ENCODE results near the gene ITPR1. TPM values are rescaled to one million over a fixed set of nuclear protein-coding genes. Genes with fewer than 3 reads are reported as not detected.

The ITPR1 gene
- polyA plus RNA-seq, 1 of the 3 experiments (the other 2 are of a cell fraction) = 5.9 TPM

DNA sequence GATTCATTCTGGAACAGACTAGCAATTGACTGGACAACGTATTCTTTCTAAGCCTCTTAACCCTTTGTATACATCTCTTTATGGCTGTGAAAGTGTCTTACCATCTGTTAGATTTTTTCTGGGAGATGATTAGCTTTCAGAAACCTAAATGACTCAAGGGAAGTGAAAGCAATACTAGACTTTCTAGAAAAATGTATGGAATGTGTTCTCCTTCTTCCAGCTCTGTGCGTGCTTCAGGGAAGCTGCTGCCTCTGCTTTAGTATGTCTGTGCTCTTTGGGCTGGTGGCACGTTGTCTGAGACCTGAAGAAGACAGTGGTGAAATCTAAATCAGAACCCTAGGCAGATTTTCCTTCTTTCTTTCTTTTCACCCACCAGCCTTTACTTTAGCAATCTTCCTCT is 89.5 kb downstream of the ITPR1 start:
- TF ChIP-seq CHD2 (IDR thresholded peaks at IDR 0.05; ENCODE audit: low read length, partially characterized antibody) = no peak
- TF ChIP-seq, protein P1, sequence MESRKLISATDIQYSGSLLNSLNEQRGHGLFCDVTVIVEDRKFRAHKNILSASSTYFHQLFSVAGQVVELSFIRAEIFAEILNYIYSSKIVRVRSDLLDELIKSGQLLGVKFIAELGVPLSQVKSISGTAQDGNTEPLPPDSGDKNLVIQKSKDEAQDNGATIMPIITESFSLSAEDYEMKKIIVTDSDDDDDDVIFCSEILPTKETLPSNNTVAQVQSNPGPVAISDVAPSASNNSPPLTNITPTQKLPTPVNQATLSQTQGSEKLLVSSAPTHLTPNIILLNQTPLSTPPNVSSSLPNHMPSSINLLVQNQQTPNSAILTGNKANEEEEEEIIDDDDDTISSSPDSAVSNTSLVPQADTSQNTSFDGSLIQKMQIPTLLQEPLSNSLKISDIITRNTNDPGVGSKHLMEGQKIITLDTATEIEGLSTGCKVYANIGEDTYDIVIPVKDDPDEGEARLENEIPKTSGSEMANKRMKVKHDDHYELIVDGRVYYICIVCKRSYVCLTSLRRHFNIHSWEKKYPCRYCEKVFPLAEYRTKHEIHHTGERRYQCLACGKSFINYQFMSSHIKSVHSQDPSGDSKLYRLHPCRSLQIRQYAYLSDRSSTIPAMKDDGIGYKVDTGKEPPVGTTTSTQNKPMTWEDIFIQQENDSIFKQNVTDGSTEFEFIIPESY (IDR thresholded peaks at IDR 0.05; ENCODE audit: borderline replicate concordance, low read depth) = no peak
- no peak for TF ChIP-seq GATA2 (CRISPR knock-in tag; IDR thresholded peaks at IDR 0.05)
- no peak for TF ChIP-seq NRF1 (IDR thresholded peaks at IDR 0.05; ENCODE audit: low read depth, low read length)
- no peak for TF ChIP-seq POLR2AphosphoS5 (IDR thresholded peaks at IDR 0.05; ENCODE audit: low read depth, low read length)
- no peak for TF ChIP-seq YY1 (IDR thresholded peaks at IDR 0.05; ENCODE audit: low read depth)
- TF ChIP-seq RAD21 (IDR thresholded peaks at IDR 0.05; ENCODE audit: low read length) = no peak
- no peak for TF ChIP-seq EP300 (IDR thresholded peaks at IDR 0.05; ENCODE audit: borderline replicate concordance in 1 of 2, low read depth in 1 of 2, low read length in 1 of 2)
- TF ChIP-seq, protein P2, sequence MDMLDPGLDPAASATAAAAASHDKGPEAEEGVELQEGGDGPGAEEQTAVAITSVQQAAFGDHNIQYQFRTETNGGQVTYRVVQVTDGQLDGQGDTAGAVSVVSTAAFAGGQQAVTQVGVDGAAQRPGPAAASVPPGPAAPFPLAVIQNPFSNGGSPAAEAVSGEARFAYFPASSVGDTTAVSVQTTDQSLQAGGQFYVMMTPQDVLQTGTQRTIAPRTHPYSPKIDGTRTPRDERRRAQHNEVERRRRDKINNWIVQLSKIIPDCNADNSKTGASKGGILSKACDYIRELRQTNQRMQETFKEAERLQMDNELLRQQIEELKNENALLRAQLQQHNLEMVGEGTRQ (IDR thresholded peaks at IDR 0.05; ENCODE audit: borderline replicate concordance, low read depth, low read length) = no peak
- TF ChIP-seq TEAD4 (IDR thresholded peaks at IDR 0.05; ENCODE audit: borderline replicate concordance, insufficient read depth) = no peak
- TF ChIP-seq FOXJ3 (CRISPR knock-in tag; IDR thresholded peaks at IDR 0.05) = no peak
- TF ChIP-seq, protein P3, sequence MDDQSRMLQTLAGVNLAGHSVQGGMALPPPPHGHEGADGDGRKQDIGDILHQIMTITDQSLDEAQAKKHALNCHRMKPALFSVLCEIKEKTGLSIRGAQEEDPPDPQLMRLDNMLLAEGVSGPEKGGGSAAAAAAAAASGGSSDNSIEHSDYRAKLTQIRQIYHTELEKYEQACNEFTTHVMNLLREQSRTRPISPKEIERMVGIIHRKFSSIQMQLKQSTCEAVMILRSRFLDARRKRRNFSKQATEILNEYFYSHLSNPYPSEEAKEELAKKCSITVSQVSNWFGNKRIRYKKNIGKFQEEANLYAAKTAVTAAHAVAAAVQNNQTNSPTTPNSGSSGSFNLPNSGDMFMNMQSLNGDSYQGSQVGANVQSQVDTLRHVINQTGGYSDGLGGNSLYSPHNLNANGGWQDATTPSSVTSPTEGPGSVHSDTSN (IDR thresholded peaks at IDR 0.05) = no peak
- TF ChIP-seq RCOR1 (IDR thresholded peaks at IDR 0.05; ENCODE audit: low read length) = no peak
- TF ChIP-seq, protein P4, sequence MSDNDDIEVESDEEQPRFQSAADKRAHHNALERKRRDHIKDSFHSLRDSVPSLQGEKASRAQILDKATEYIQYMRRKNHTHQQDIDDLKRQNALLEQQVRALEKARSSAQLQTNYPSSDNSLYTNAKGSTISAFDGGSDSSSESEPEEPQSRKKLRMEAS (IDR thresholded peaks at IDR 0.05; ENCODE audit: low read depth) = no peak
- TF ChIP-seq FOXM1 (IDR thresholded peaks at IDR 0.05; ENCODE audit: low read depth) = no peak
- TF ChIP-seq, protein P5, sequence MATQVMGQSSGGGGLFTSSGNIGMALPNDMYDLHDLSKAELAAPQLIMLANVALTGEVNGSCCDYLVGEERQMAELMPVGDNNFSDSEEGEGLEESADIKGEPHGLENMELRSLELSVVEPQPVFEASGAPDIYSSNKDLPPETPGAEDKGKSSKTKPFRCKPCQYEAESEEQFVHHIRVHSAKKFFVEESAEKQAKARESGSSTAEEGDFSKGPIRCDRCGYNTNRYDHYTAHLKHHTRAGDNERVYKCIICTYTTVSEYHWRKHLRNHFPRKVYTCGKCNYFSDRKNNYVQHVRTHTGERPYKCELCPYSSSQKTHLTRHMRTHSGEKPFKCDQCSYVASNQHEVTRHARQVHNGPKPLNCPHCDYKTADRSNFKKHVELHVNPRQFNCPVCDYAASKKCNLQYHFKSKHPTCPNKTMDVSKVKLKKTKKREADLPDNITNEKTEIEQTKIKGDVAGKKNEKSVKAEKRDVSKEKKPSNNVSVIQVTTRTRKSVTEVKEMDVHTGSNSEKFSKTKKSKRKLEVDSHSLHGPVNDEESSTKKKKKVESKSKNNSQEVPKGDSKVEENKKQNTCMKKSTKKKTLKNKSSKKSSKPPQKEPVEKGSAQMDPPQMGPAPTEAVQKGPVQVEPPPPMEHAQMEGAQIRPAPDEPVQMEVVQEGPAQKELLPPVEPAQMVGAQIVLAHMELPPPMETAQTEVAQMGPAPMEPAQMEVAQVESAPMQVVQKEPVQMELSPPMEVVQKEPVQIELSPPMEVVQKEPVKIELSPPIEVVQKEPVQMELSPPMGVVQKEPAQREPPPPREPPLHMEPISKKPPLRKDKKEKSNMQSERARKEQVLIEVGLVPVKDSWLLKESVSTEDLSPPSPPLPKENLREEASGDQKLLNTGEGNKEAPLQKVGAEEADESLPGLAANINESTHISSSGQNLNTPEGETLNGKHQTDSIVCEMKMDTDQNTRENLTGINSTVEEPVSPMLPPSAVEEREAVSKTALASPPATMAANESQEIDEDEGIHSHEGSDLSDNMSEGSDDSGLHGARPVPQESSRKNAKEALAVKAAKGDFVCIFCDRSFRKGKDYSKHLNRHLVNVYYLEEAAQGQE (IDR thresholded peaks at IDR 0.05; ENCODE audit: low read depth, low read length) = no peak
- no peak for TF ChIP-seq NFIC (IDR thresholded peaks at IDR 0.05; ENCODE audit: borderline replicate concordance)
- TF ChIP-seq JUND (IDR thresholded peaks at IDR 0.05) = no peak
- Histone ChIP-seq H3F3A (replicated peaks; ENCODE audit: insufficient read depth) (no peaks in the 10 kb centered on the region), H3K9me2 (no peaks in the 10 kb centered on the region), H4K20me1 (ENCODE audit: insufficient read depth) (no peaks in the 10 kb centered on the region), H3K9me3 (no peaks in the 10 kb centered on the region), H3K9ac (no peak overlapping the region), H2AFZ (ENCODE audit: low read depth) (no peak overlapping the region), H3K4me2 (no peak overlapping the region), H3K79me2 (ENCODE audit: insufficient read depth) (no peaks in the 10 kb centered on the region), H3K36me3 (replicated peaks in 1 of 2; ENCODE audit: control insufficient read depth in 1 of 2, insufficient read depth in 2 of 2, low read length in 1 of 2) (no peaks in the 10 kb centered on the region), H3K4me3 (ENCODE audit: low read depth in 2 of 2, low read length in 1 of 2) (no peak overlapping the region), H3K27me3 (ENCODE audit: insufficient read depth) (no peaks in the 10 kb centered on the region), H3K27ac (ENCODE audit: low read depth in 2 of 2, low read length in 1 of 2) (no peak overlapping the region), H3K4me1 (ENCODE audit: control insufficient read depth in 1 of 2, insufficient read depth in 2 of 2, low read depth in 1 of 2, low read length in 1 of 2) (peaks cover 1 to 13% of the 10 kb centered on the region in 2 experiments; a peak in 3 of 4 replicates)
- 69% methylated on average over 3 of the region's 3 CpGs for WGBS (ENCODE audit: low lambda C conversion rate)
- DNase-seq = no peak
- POLR2A ChIA-PET = no interaction called here
- CTCF ChIA-PET = interaction anchor here (1.0 to 2.0 kb wide), 3 partner anchors 18 to 232 kb away, joined by 3 to 7 read pairs (median 3); no protein-coding TSS in a partner anchor

Measured in SK-N-SH (cell line).